ENCODE measurements around the gene CFAP410. TPM values are rescaled to one million over a fixed set of nuclear protein-coding genes. Genes with fewer than 3 reads are reported as not detected.

Gene CFAP410
- total RNA-seq, 1 donor from 2014 or later, result 27.6 TPM

DNA sequence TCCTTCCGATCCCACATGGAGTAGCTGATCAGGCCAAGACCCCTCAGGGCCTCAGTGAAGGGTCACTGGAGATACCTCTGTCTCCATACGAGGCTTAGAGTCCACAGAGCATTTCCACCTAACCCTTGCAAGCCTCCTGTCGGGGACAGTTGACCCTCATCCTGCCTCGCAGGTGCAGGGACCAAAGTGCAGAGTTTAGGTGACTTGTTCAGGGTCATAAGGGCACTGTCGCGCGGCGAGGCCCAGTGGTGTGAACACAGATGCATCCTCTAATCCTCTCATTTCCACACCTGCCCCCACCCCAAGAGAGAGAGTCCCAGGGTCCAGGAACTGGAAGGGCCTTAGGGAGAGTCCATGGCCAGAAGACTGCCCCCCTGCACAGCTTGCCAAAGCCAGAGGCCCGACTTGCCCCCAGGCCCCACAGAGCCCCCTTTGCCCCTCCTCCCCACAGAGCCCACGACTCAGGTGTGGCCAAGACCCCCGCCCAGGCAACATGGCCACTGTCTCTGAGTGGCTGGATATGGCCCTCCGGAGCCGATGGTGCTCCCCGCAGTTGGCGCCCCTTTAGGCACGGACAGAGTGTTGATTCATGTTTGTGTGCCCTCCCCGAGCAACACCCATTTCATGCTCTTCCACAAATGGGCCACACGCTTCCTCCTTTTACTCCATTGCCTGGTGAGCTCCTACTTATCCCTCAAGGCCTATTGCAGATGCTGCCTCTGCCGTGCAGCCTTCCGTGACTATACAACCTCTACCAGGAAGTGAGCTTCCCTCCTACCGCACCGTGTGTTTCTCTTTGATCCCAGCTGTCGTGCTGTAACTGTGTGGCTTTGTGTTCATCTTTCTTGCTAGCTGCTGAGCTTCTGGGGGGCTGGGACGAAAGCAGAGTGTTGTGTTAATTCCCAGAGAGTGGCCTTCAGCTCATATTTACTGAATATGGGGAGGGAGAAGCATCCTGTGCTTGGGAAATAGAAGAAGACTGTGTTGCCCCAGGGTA lies 15.9 kb upstream of the CFAP410 start:
- no peaks in the 10 kb centered on the region for H3K9me3 Mint-ChIP-seq
- DNase-seq (ENCODE audit: low spot score in 2 of 2, unreplicated experiment in 2 of 2), result no peak
- no peaks in the 10 kb centered on the region for H3K36me3 Mint-ChIP-seq
- TF ChIP-seq, protein P1, sequence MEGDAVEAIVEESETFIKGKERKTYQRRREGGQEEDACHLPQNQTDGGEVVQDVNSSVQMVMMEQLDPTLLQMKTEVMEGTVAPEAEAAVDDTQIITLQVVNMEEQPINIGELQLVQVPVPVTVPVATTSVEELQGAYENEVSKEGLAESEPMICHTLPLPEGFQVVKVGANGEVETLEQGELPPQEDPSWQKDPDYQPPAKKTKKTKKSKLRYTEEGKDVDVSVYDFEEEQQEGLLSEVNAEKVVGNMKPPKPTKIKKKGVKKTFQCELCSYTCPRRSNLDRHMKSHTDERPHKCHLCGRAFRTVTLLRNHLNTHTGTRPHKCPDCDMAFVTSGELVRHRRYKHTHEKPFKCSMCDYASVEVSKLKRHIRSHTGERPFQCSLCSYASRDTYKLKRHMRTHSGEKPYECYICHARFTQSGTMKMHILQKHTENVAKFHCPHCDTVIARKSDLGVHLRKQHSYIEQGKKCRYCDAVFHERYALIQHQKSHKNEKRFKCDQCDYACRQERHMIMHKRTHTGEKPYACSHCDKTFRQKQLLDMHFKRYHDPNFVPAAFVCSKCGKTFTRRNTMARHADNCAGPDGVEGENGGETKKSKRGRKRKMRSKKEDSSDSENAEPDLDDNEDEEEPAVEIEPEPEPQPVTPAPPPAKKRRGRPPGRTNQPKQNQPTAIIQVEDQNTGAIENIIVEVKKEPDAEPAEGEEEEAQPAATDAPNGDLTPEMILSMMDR (IDR thresholded peaks at IDR 0.05; ENCODE audit: unreplicated experiment), result no peak
- H3K27me3 Mint-ChIP-seq (ENCODE audit: low read depth), result peaks cover 2% of the 10 kb centered on the region
- no peak overlapping the region for H3K4me3 Mint-ChIP-seq
- H3K27ac Mint-ChIP-seq, result no peak overlapping the region
- no peaks in the 10 kb centered on the region for H3K4me1 Mint-ChIP-seq

DNA sequence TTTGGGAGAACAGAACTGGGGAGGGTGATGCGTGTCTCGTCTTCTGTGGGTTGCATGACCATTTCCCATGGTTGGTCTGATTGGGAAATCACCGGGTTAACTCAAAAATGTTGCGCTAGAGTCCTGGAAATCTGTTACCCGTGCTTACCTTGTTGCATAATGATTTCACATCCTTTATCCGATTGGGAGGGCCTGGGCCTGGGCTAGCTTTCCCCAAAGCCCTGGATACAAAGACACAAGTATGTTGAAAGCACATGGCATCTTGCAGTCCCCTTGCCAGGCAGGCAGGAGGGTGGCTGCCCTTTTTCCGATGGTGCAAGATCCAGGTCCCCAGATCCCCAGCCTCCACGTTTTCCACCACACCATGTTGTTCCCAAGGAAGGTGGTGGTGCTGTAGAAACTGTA lies 14.8 kb upstream of the CFAP410 start:
- Mint-ChIP-seq H3K4me3 (no peak overlapping the region), H3K36me3 (no peaks in the 10 kb centered on the region), H3K4me1 (no peaks in the 10 kb centered on the region), H3K9me3 (no peaks in the 10 kb centered on the region), H3K27ac (no peak overlapping the region), H3K27me3 (ENCODE audit: low read depth) (peaks cover 2% of the 10 kb centered on the region)
- DNase-seq (ENCODE audit: low spot score in 2 of 2, unreplicated experiment in 2 of 2), result no peak
- TF ChIP-seq, protein P1 (IDR thresholded peaks at IDR 0.05; ENCODE audit: unreplicated experiment), result no peak

DNA sequence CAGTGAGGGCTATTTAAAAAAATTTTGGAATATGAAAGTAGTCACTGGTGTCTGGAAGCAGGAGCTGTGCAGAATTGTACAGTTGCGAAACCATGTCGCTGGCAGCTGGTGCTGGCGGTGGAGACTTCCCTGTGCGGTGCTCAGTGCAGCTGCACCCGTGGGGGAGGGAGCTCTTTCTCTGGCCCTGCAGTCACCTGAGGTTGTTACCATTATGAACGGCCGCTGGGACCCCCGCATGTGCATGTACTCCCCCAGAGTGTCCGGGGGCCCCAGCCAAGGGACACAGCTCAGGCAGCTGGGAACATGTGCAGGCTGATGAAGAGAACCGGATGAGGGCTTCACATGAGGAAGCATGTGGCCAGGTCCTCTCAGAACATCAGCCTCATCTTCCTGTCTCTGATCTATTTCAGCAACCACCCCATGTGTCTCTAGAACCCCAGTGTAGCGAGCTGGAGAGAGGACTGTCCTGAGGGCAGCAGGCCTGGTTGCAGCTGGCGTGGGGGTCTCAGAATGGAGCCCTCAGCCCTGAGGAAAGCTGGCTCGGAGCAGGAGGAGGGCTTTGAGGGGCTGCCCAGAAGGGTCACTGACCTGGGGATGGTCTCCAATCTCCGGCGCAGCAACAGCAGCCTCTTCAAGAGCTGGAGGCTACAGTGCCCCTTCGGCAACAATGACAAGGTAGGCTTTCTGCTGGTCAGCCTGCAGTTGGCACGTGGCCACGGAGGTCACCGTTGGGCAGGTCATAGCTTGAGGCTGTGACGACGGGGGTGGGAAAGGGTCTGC lies 14.2 kb upstream of the CFAP410 start, which contains the start of gene TRPM2:
TSS of gene TRPM2 (plus strand) at position 431 of the 780 bp plus-strand sequence. CDS start at position 511, 80 bp downstream.
- H3K4me3 Mint-ChIP-seq, result no peak within 1 kb of the TSS
- TF ChIP-seq, protein P1 (IDR thresholded peaks at IDR 0.05; ENCODE audit: unreplicated experiment), result no peak
- DNase-seq (ENCODE audit: low spot score in 2 of 2, unreplicated experiment in 2 of 2), result no peak
- peaks cover 2% of the 10 kb centered on the region for H3K27me3 Mint-ChIP-seq (ENCODE audit: low read depth)
- H3K4me1 Mint-ChIP-seq, result no peaks in the 10 kb centered on the region
- H3K36me3 Mint-ChIP-seq, result no peaks in the 10 kb centered on the region
- no peak within 1 kb of the TSS for H3K27ac Mint-ChIP-seq
- H3K9me3 Mint-ChIP-seq, result no peaks in the 10 kb centered on the region

DNA sequence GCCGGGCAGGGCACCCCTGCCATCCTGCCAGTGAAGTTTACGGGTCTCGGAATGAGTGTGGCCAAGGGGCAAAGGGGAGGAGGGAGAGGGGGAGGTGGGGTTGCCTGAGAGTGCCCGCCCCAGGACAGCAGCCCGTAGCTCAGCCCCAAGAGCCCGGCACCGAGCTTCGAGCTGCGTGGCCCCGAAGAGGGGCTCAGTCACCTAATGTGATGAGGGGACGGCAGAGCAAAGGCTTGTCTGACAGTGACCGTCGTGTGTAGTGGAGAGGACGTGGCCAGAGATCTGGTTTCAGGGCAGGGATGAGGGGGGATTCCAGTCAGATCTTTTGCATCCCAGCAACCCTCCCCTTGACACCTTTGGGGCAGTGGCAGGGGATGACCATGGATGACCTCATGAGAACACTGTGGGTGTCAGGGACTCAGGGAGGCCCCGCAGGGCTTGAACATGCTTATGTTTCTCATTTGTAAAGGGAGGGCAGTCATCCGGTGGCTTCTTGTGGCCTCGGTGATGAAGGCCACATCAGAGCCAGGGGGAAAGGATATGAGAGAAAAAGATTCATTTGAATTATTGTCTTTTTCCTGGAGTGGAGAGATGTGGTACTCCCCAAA lies 13.2 kb upstream of the CFAP410 start:
- H3K9me3 Mint-ChIP-seq, result no peaks in the 10 kb centered on the region
- DNase-seq (ENCODE audit: low spot score in 2 of 2, unreplicated experiment in 2 of 2), result no peak
- H3K4me3 Mint-ChIP-seq, result no peak overlapping the region
- H3K4me1 Mint-ChIP-seq, result no peaks in the 10 kb centered on the region
- TF ChIP-seq, protein P1 (IDR thresholded peaks at IDR 0.05; ENCODE audit: unreplicated experiment), result no peak
- peaks cover 2% of the 10 kb centered on the region for H3K27me3 Mint-ChIP-seq (ENCODE audit: low read depth)
- no peaks in the 10 kb centered on the region for H3K36me3 Mint-ChIP-seq
- H3K27ac Mint-ChIP-seq, result no peak overlapping the region

- peaks cover 2% of the 10 kb centered on the region for H3K27me3 Mint-ChIP-seq (ENCODE audit: low read depth)
- no peak overlapping the region for H3K27ac Mint-ChIP-seq
- TF ChIP-seq, protein P1 (IDR thresholded peaks at IDR 0.05; ENCODE audit: unreplicated experiment), result no peak
Observed at GRCh38 chr21:44351535-44352252, 12.5 kb upstream of the CFAP410 start.

More at GRCh38 chr21:44351535-44352252, 12.5 kb upstream of the CFAP410 start:
- no peaks in the 10 kb centered on the region for H3K36me3 Mint-ChIP-seq
- H3K4me3 Mint-ChIP-seq, result no peak overlapping the region
- no peaks in the 10 kb centered on the region for H3K4me1 Mint-ChIP-seq
- DNase-seq (ENCODE audit: low spot score in 2 of 2, unreplicated experiment in 2 of 2), result no peak
- no peaks in the 10 kb centered on the region for H3K9me3 Mint-ChIP-seq

Measured in mesothelial cell of epicardium (in vitro differentiated cells).